Measurements from ENCODE around the gene ADAM22.

DNA sequence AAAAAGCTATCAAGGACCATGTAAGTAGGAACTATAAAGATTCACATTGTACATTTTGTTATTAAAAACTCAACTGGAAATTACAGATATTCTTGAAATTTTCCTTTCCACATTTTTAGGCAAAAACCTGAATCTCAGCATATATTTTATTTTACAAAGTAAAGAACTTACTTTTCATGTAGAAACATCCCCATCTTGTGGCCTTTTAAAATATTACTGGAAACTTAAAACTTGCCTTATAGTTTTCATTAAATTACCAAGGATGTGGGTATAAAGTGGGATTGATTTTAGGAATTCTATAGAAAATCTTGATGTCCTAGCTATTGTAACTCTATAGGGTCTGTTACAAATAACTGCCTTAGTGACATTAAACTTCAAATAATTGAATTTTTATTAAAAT, 47.2 kb upstream of the ADAM22 start:
- TF ChIP-seq CTCF (IDR thresholded peaks at IDR 0.05), result peak in 5 of 6 experiments; percentile 26 to 64 (median 50)
- no peak for TF ChIP-seq POLR2A (IDR thresholded peaks at IDR 0.05)
